ENCODE measurements around the gene IL18BP. TPM values are rescaled to one million over a fixed set of nuclear protein-coding genes. Genes with fewer than 3 reads are reported as not detected.
A peak's percentile ranks its signal among the peaks of the same experiment; 100 is the strongest.

IL18BP gene
- total and polyA plus RNA-seq, 4 donors, result 3.8 to 14.3 (median 8.2) TPM

- no peak for DNase-seq (ENCODE audit: low read depth in 4 of 6, low spot score in 6 of 6)
- peaks cover 99% of the 10 kb centered on the region for H3K36me3 ChIP-seq (ENCODE audit: control insufficient read depth, insufficient read depth, low read length)
- WGBS (ENCODE audit: insufficient coverage), result 80% methylated on average over 6 of the region's 7 CpGs
These were observed 10.0 kb downstream of the IL18BP start for GRCh38 chr11:72008728-72009127.

GRCh38 chr11:72009156-72009555, 10.4 kb downstream of the IL18BP start:
- Histone ChIP-seq H3K27ac (ENCODE audit: low read depth, low read length) (no peak overlapping the region), H3K36me3 (ENCODE audit: control insufficient read depth, insufficient read depth, low read length) (peaks cover 99% of the 10 kb centered on the region), H3K27me3 (ENCODE audit: control insufficient read depth, insufficient read depth, low read length) (no peaks in the 10 kb centered on the region), H3K4me3 (ENCODE audit: low read depth, low read length) (no peak overlapping the region), H3K4me1 (ENCODE audit: control insufficient read depth, insufficient read depth, low read length) (peaks cover 34% of the 10 kb centered on the region), H3K9me3 (ENCODE audit: control insufficient read depth, insufficient read depth, low read length) (no peaks in the 10 kb centered on the region)
- DNase-seq (ENCODE audit: low read depth in 4 of 6, low spot score in 6 of 6), result no peak
- WGBS (ENCODE audit: insufficient coverage), result 89% methylated on average over 6 of the region's 6 CpGs

More at GRCh38 chr11:72008728-72009127, 10.0 kb downstream of the IL18BP start:
- Histone ChIP-seq H3K9me3 (ENCODE audit: control insufficient read depth, insufficient read depth, low read length) (no peaks in the 10 kb centered on the region), H3K4me1 (ENCODE audit: control insufficient read depth, insufficient read depth, low read length) (peaks cover 30% of the 10 kb centered on the region), H3K27ac (ENCODE audit: low read depth, low read length) (no peak overlapping the region), H3K27me3 (ENCODE audit: control insufficient read depth, insufficient read depth, low read length) (no peaks in the 10 kb centered on the region), H3K4me3 (ENCODE audit: low read depth, low read length) (no peak overlapping the region)

DNA sequence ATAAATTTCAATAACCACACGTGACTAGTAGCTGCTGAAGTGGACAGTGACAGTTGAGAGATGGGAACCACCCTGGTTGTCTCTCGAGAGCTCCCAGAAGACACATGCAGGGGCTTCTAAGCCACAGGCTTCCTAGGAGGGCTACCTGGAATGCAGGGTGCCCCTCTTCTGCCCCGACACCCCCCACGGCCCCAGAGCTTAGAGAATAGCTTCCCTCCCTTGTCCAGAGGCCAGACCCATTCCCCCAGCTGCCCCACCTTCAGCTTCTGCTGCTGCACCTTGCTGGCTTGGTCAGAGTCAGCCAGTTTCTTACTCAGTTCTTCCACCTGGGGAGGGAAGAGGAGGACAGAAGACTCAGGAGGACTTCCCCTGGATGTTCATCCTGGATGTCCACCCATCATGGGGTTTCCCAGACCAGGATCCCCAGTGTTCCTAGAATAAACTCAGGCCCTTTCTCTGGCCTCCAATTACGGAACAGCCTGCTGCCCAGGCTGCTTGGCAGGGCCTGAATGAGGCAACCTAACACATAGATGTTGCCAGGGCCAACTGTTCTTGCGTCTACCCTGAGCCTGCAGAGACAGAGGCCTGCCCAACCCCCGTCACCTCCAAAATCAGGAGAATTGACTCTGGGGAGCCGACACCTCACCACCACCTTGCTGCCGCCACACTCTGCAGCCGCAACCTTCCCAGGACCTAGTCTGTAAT, 12.0 kb downstream of the IL18BP start:
- Histone ChIP-seq H3K36me3 (ENCODE audit: control insufficient read depth, insufficient read depth, low read length) (peaks cover 99% of the 10 kb centered on the region), H3K9me3 (ENCODE audit: control insufficient read depth, insufficient read depth, low read length) (no peaks in the 10 kb centered on the region), H3K4me3 (ENCODE audit: low read depth, low read length) (no peak overlapping the region), H3K4me1 (ENCODE audit: control insufficient read depth, insufficient read depth, low read length) (peaks cover 39% of the 10 kb centered on the region), H3K27me3 (ENCODE audit: control insufficient read depth, insufficient read depth, low read length) (no peaks in the 10 kb centered on the region), H3K27ac (ENCODE audit: low read depth, low read length) (no peak overlapping the region)
- no peak for DNase-seq (ENCODE audit: low read depth in 4 of 6, low spot score in 6 of 6)
- WGBS (ENCODE audit: insufficient coverage), result 72% methylated on average over 8 of the region's 10 CpGs

GRCh38 chr11:72012091-72012630, 13.5 kb downstream of the IL18BP start:
- Histone ChIP-seq H3K27me3 (ENCODE audit: control insufficient read depth, insufficient read depth, low read length) (no peaks in the 10 kb centered on the region), H3K36me3 (ENCODE audit: control insufficient read depth, insufficient read depth, low read length) (peaks cover 98% of the 10 kb centered on the region), H3K4me3 (ENCODE audit: low read depth, low read length) (no peak overlapping the region), H3K4me1 (ENCODE audit: control insufficient read depth, insufficient read depth, low read length) (peaks cover 39% of the 10 kb centered on the region), H3K9me3 (ENCODE audit: control insufficient read depth, insufficient read depth, low read length) (no peaks in the 10 kb centered on the region), H3K27ac (ENCODE audit: low read depth, low read length) (no peak overlapping the region)
- 95% methylated on average over 5 of the region's 5 CpGs for WGBS (ENCODE audit: insufficient coverage)
- no peak for DNase-seq (ENCODE audit: low read depth in 4 of 6, low spot score in 6 of 6)

DNA sequence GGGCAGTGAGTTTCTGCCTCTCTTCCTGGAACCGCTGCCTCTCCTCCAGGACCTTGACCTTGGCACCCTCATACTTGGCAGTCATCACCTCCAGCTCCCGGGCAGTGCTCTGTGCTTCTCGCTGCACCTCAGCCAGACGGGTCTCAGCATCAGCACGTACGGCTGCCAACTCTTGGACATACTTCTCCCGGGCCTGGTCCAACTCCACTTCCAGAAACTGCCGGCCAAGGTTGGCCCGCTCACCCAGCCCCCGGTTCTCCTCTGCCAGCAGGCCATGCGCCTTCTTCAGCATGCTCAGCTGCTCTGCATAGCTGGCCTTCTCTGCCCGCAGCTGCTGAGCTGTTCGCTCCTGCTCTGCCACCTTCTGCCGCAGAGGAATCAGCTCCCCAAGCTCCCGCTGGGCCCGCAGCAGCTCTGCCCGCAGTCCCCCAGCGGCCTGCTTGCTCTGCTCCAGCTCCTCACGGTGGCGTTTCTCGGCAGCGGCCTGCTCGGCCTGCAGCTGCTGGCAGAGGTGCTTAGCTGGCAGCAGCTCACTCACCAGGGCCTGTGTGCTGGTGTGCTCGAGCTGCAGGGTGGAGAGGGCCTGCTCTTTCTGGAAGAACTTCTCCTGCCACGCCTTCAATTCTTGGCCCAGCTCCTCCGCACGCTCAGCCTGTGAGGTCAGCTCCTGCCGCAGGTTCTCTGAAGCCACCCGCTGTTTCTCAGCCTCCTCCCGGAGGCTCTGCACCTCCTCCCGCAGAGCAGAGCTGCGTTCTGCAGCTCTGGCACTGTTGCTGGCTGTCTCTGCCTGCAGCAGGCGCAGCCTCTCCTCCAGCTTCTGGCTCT, 14.4 kb downstream of the IL18BP start:
- Histone ChIP-seq H3K27ac (ENCODE audit: low read depth, low read length) (peak overlapping the region; percentile 52), H3K27me3 (ENCODE audit: control insufficient read depth, insufficient read depth, low read length) (no peaks in the 10 kb centered on the region), H3K36me3 (ENCODE audit: control insufficient read depth, insufficient read depth, low read length) (peaks cover 99% of the 10 kb centered on the region), H3K9me3 (ENCODE audit: control insufficient read depth, insufficient read depth, low read length) (no peaks in the 10 kb centered on the region), H3K4me3 (ENCODE audit: low read depth, low read length) (no peak overlapping the region), H3K4me1 (ENCODE audit: control insufficient read depth, insufficient read depth, low read length) (peaks cover 39% of the 10 kb centered on the region)
- 61% methylated on average over 33 of the region's 33 CpGs for WGBS (ENCODE audit: insufficient coverage)
- peak in 1 of 6 donors; percentile 71 for DNase-seq (ENCODE audit: low read depth in 4 of 6, low spot score in 6 of 6)

GRCh38 chr11:72013765-72014711, 15.3 kb downstream of the IL18BP start:
- Histone ChIP-seq H3K9me3 (ENCODE audit: control insufficient read depth, insufficient read depth, low read length) (no peaks in the 10 kb centered on the region), H3K27ac (ENCODE audit: low read depth, low read length) (peak overlapping the region; percentile 52), H3K27me3 (ENCODE audit: control insufficient read depth, insufficient read depth, low read length) (no peaks in the 10 kb centered on the region), H3K36me3 (ENCODE audit: control insufficient read depth, insufficient read depth, low read length) (peaks cover 99% of the 10 kb centered on the region), H3K4me1 (ENCODE audit: control insufficient read depth, insufficient read depth, low read length) (peaks cover 39% of the 10 kb centered on the region), H3K4me3 (ENCODE audit: low read depth, low read length) (no peak overlapping the region)
- DNase-seq (ENCODE audit: low read depth in 4 of 6, low spot score in 6 of 6), result no peak
- 89% methylated on average over 38 of the region's 38 CpGs for WGBS (ENCODE audit: insufficient coverage)

- H3K9me3 ChIP-seq (ENCODE audit: control insufficient read depth, insufficient read depth, low read length), result no peaks in the 10 kb centered on the region
- no peak overlapping the region for H3K27ac ChIP-seq (ENCODE audit: low read depth, low read length)
- H3K27me3 ChIP-seq (ENCODE audit: control insufficient read depth, insufficient read depth, low read length), result no peaks in the 10 kb centered on the region
- no peak for DNase-seq (ENCODE audit: low read depth in 4 of 6, low spot score in 6 of 6)
- WGBS (ENCODE audit: insufficient coverage), result 91% methylated on average over 16 of the region's 16 CpGs
- no peak overlapping the region for H3K4me3 ChIP-seq (ENCODE audit: low read depth, low read length)
- peaks cover 97% of the 10 kb centered on the region for H3K36me3 ChIP-seq (ENCODE audit: control insufficient read depth, insufficient read depth, low read length)
- H3K4me1 ChIP-seq (ENCODE audit: control insufficient read depth, insufficient read depth, low read length), result peaks cover 39% of the 10 kb centered on the region
These were observed 16.1 kb downstream of the IL18BP start for GRCh38 chr11:72014761-72015320.

GRCh38 chr11:72015511-72016061, 16.9 kb downstream of the IL18BP start:
- DNase-seq (ENCODE audit: low read depth in 4 of 6, low spot score in 6 of 6), result peak in 2 of 6 donors; percentile 28 to 40
- no peak overlapping the region for H3K27ac ChIP-seq (ENCODE audit: low read depth, low read length)
- WGBS (ENCODE audit: insufficient coverage), result 76% methylated on average over 10 of the region's 10 CpGs
- H3K4me1 ChIP-seq (ENCODE audit: control insufficient read depth, insufficient read depth, low read length), result peaks cover 37% of the 10 kb centered on the region
- peaks cover 98% of the 10 kb centered on the region for H3K36me3 ChIP-seq (ENCODE audit: control insufficient read depth, insufficient read depth, low read length)
- no peak overlapping the region for H3K4me3 ChIP-seq (ENCODE audit: low read depth, low read length)
- H3K9me3 ChIP-seq (ENCODE audit: control insufficient read depth, insufficient read depth, low read length), result no peaks in the 10 kb centered on the region
- H3K27me3 ChIP-seq (ENCODE audit: control insufficient read depth, insufficient read depth, low read length), result no peaks in the 10 kb centered on the region
